NCI-H1694 treated with DMSO at 0.1 percent for 48 hours (cell line): ENCODE measurements around the gene HOXC12.

Source experiments
- DNase-seq: peaks from one replicate; lab custom pipeline; 2025; lab: John Stamatoyannopoulos, UW

HOXC12 gene

GRCh38 chr12:53983950-53984572 is 29.4 kb downstream of the HOXC12 start:
- no peak for DNase-seq

GRCh38 chr12:53984901-53985691 is 30.4 kb downstream of the HOXC12 start, which contains the start of gene HOXC10:
HOXC10 (plus strand) TSS chr12:53985146; CDS start chr12:53985260, 114 bp downstream.
- DNase-seq: peak; percentile 92

GRCh38 chr12:53985692-53985993 is 30.9 kb downstream of the HOXC12 start:
- no peak for DNase-seq

- DNase-seq: no peak
These were observed 31.4 kb downstream of the HOXC12 start for GRCh38 chr12:53985994-53986685.

- DNase-seq: no peak
These were observed 32.2 kb downstream of the HOXC12 start for GRCh38 chr12:53986686-53987483.

GRCh38 chr12:53987787-53988230 is 33.1 kb downstream of the HOXC12 start:
- DNase-seq: no peak

GRCh38 chr12:53988541-53989226 is 34.0 kb downstream of the HOXC12 start:
- no peak for DNase-seq

- peak; percentile 49 for DNase-seq
These were observed 34.8 kb downstream of the HOXC12 start for GRCh38 chr12:53989227-53990113.

GRCh38 chr12:53990311-53991076 is 35.8 kb downstream of the HOXC12 start:
- DNase-seq: no peak

GRCh38 chr12:53991077-53991460 is 36.4 kb downstream of the HOXC12 start:
- no peak for DNase-seq

GRCh38 chr12:53992377-53992889 is 37.7 kb downstream of the HOXC12 start:
- no peak for DNase-seq

- DNase-seq: no peak
These were observed 38.7 kb downstream of the HOXC12 start for GRCh38 chr12:53993162-53994008.

GRCh38 chr12:53994009-53994263 is 39.2 kb downstream of the HOXC12 start:
- DNase-seq: no peak

GRCh38 chr12:53994264-53995001 is 39.7 kb downstream of the HOXC12 start:
- DNase-seq: no peak

- DNase-seq: no peak
These were observed 40.3 kb downstream of the HOXC12 start for GRCh38 chr12:53995002-53995377.

GRCh38 chr12:53995378-53996239 is 40.9 kb downstream of the HOXC12 start:
- DNase-seq: no peak
